ENCODE data around the gene CLASP1.

CLASP1 gene

GRCh38 chr2:121486191-121486790 is 163.0 kb downstream of the CLASP1 start:
- Histone ChIP-seq H3K27me3 (ENCODE audit: insufficient read depth, low read length, poor library complexity) (no peaks in the 10 kb centered on the region), H3K27ac (ENCODE audit: low read depth, low read length) (no peak overlapping the region)

GRCh38 chr2:121485039-121485438 is 164.2 kb downstream of the CLASP1 start:
- Histone ChIP-seq H4K8ac (ENCODE audit: low read depth, low read length) (no peak overlapping the region), H2BK15ac (replicated peaks; ENCODE audit: low read depth) (no peak overlapping the region), H3K4me2 (ENCODE audit: low read length) (no peak overlapping the region), H3K79me1 (ENCODE audit: low read length) (peaks cover 5% of the 10 kb centered on the region), H3K23ac (ENCODE audit: low read length) (no peak overlapping the region), H3K27ac (ENCODE audit: low read depth, low read length) (no peak overlapping the region), H3K36me3 (ENCODE audit: control insufficient read depth, insufficient read depth, low read length) (no peaks in the 10 kb centered on the region), H3K4ac (ENCODE audit: low read depth, low read length) (no peak overlapping the region), H3K18ac (ENCODE audit: low read length) (no peak overlapping the region), H3K79me2 (ENCODE audit: control insufficient read depth, insufficient read depth, low read length) (no peaks in the 10 kb centered on the region), H2AK5ac (ENCODE audit: low read length) (no peak overlapping the region), H3K56ac (ENCODE audit: low read length) (no peak overlapping the region), H3K9ac (ENCODE audit: low read length) (no peak overlapping the region), H3K4me3 (ENCODE audit: low read length) (no peak overlapping the region), H4K5ac (ENCODE audit: low read length) (no peak overlapping the region), H2BK5ac (ENCODE audit: low read length) (no peak overlapping the region), H2BK120ac (ENCODE audit: low read depth, low read length) (no peak overlapping the region), H3K27me3 (ENCODE audit: insufficient read depth, low read length, poor library complexity) (no peaks in the 10 kb centered on the region), H3K4me1 (ENCODE audit: control insufficient read depth, low read depth, low read length) (no peaks in the 10 kb centered on the region)
- peak; percentile 77 for DNase-seq

More at GRCh38 chr2:121486191-121486790, 163.0 kb downstream of the CLASP1 start:
- H3K36me3 ChIP-seq (ENCODE audit: control insufficient read depth, insufficient read depth, low read length) = no peaks in the 10 kb centered on the region
- H3K9ac ChIP-seq (ENCODE audit: low read length) = no peak overlapping the region
- H4K8ac ChIP-seq (ENCODE audit: low read depth, low read length) = no peak overlapping the region
- H2BK120ac ChIP-seq (ENCODE audit: low read depth, low read length) = no peak overlapping the region
- peaks cover 5% of the 10 kb centered on the region for H3K79me1 ChIP-seq (ENCODE audit: low read length)
- no peak for DNase-seq
- H2BK5ac ChIP-seq (ENCODE audit: low read length) = no peak overlapping the region
- H3K4ac ChIP-seq (ENCODE audit: low read depth, low read length) = no peak overlapping the region
- H4K5ac ChIP-seq (ENCODE audit: low read length) = no peak overlapping the region
- no peaks in the 10 kb centered on the region for H3K79me2 ChIP-seq (ENCODE audit: control insufficient read depth, insufficient read depth, low read length)
- H2AK5ac ChIP-seq (ENCODE audit: low read length) = no peak overlapping the region
- no peak overlapping the region for H3K23ac ChIP-seq (ENCODE audit: low read length)
- H3K4me3 ChIP-seq (ENCODE audit: low read length) = no peak overlapping the region
- no peak overlapping the region for H2BK15ac ChIP-seq (replicated peaks; ENCODE audit: low read depth)
- H3K56ac ChIP-seq (ENCODE audit: low read length) = no peak overlapping the region
- no peak overlapping the region for H3K4me2 ChIP-seq (ENCODE audit: low read length)
- H3K4me1 ChIP-seq (ENCODE audit: control insufficient read depth, low read depth, low read length) = no peaks in the 10 kb centered on the region
- H3K18ac ChIP-seq (ENCODE audit: low read length) = no peak overlapping the region

DNA sequence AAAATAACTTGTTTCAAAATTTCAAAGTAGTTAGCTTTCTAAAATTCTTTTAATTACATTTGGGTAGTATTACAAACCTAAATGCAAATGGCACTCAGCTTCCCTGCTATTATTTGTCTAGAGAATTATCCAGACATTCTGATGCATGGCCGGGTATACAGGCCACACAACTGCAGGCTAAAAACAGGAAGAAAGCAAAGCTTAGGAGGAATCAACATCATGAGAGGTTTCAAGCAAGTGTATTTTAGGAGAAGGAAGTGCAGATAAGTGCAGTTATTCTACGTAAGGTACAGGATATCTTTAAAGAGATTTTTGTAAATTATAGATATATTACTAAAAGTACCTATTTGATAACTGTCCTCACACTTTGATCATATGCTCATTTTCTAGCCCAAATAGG is 165.4 kb downstream of the CLASP1 start:
- no peak overlapping the region for H3K18ac ChIP-seq (ENCODE audit: low read length)
- no peaks in the 10 kb centered on the region for H3K36me3 ChIP-seq (ENCODE audit: control insufficient read depth, insufficient read depth, low read length)
- no peak overlapping the region for H3K4ac ChIP-seq (ENCODE audit: low read depth, low read length)
- peaks cover 2% of the 10 kb centered on the region for H3K4me1 ChIP-seq (ENCODE audit: control insufficient read depth, low read depth, low read length)
- DNase-seq = no peak
- no peak overlapping the region for H3K4me3 ChIP-seq (ENCODE audit: low read length)
- no peak overlapping the region for H3K27ac ChIP-seq (ENCODE audit: low read depth, low read length)
- H3K56ac ChIP-seq (ENCODE audit: low read length) = no peak overlapping the region
- no peaks in the 10 kb centered on the region for H3K79me2 ChIP-seq (ENCODE audit: control insufficient read depth, insufficient read depth, low read length)
- WGBS (ENCODE audit: extremely low coverage, insufficient coverage, low lambda C conversion rate) = no CpG with 5 or more reads among the region's 2 CpGs
- H4K8ac ChIP-seq (ENCODE audit: low read depth, low read length) = no peak overlapping the region
- H3K9ac ChIP-seq (ENCODE audit: low read length) = no peak overlapping the region
- H4K5ac ChIP-seq (ENCODE audit: low read length) = no peak overlapping the region
- H2BK5ac ChIP-seq (ENCODE audit: low read length) = no peak overlapping the region
- no peak overlapping the region for H3K23ac ChIP-seq (ENCODE audit: low read length)
- peaks cover 6% of the 10 kb centered on the region for H3K79me1 ChIP-seq (ENCODE audit: low read length)
- H3K27me3 ChIP-seq (ENCODE audit: insufficient read depth, low read length, poor library complexity) = no peaks in the 10 kb centered on the region
- no peak overlapping the region for H3K4me2 ChIP-seq (ENCODE audit: low read length)
- no peak overlapping the region for H2BK15ac ChIP-seq (replicated peaks; ENCODE audit: low read depth)
- H2BK120ac ChIP-seq (ENCODE audit: low read depth, low read length) = no peak overlapping the region
- H2AK5ac ChIP-seq (ENCODE audit: low read length) = no peak overlapping the region

GRCh38 chr2:121483021-121483420 is 166.2 kb downstream of the CLASP1 start:
- Histone ChIP-seq H2AK5ac (ENCODE audit: low read length) (no peak overlapping the region), H3K4me1 (ENCODE audit: control insufficient read depth, low read depth, low read length) (peaks cover 2% of the 10 kb centered on the region), H3K9ac (ENCODE audit: low read length) (no peak overlapping the region), H3K27ac (ENCODE audit: low read depth, low read length) (no peak overlapping the region), H2BK5ac (ENCODE audit: low read length) (no peak overlapping the region), H3K18ac (ENCODE audit: low read length) (no peak overlapping the region), H3K4me2 (ENCODE audit: low read length) (no peak overlapping the region), H3K79me2 (ENCODE audit: control insufficient read depth, insufficient read depth, low read length) (no peaks in the 10 kb centered on the region), H3K27me3 (ENCODE audit: insufficient read depth, low read length, poor library complexity) (no peaks in the 10 kb centered on the region), H3K23ac (ENCODE audit: low read length) (no peak overlapping the region), H3K79me1 (ENCODE audit: low read length) (peaks cover 6% of the 10 kb centered on the region), H3K56ac (ENCODE audit: low read length) (no peak overlapping the region), H3K4me3 (ENCODE audit: low read length) (no peak overlapping the region), H2BK120ac (ENCODE audit: low read depth, low read length) (no peak overlapping the region), H3K36me3 (ENCODE audit: control insufficient read depth, insufficient read depth, low read length) (no peaks in the 10 kb centered on the region), H3K4ac (ENCODE audit: low read depth, low read length) (no peak overlapping the region), H4K5ac (ENCODE audit: low read length) (no peak overlapping the region), H4K8ac (ENCODE audit: low read depth, low read length) (no peak overlapping the region), H2BK15ac (replicated peaks; ENCODE audit: low read depth) (no peak overlapping the region)
- no CpG with 5 or more reads among the region's 1 CpG for WGBS (ENCODE audit: extremely low coverage, insufficient coverage, low lambda C conversion rate)
- DNase-seq = no peak

GRCh38 chr2:121480826-121481225 is 168.4 kb downstream of the CLASP1 start:
- H3K27ac ChIP-seq (ENCODE audit: low read depth, low read length) = no peak overlapping the region
- no peak for DNase-seq

DNA sequence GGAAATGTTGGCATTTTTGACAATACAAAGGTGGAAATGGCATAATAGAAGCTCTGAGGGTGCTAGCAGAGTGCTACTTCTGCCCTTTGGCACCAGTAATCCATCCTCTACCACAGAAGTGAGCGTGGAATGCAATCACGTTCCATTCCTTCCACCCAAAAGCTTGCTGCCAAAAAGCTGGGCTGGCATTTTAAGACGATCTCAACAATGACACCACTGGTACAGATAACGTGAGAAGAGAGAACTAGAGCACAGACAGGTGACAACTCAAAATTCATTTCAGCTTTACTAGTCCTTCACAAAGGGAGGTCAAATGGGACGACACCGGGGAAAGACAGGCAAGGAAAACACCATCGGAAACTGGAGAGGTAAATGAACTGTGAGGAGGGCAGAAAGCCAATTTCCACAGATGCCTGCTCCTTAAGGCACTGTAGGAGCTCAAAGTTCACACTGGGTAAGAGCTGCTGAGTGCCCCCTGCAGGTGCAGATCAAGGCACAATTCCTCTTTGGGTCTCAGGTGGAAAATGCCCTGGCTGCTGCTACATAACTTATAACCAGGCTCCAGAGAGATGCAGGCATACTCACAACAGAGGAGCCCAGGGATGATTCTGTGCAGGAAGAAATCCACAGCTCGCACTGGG is 169.3 kb downstream of the CLASP1 start:
- Histone ChIP-seq H3K23ac (ENCODE audit: low read length) (no peak overlapping the region), H3K79me1 (ENCODE audit: low read length) (peaks cover 5% of the 10 kb centered on the region), H3K27ac (ENCODE audit: low read depth, low read length) (no peak overlapping the region), H3K9ac (ENCODE audit: low read length) (no peak overlapping the region), H2BK120ac (ENCODE audit: low read depth, low read length) (no peak overlapping the region), H4K8ac (ENCODE audit: low read depth, low read length) (no peak overlapping the region), H3K56ac (ENCODE audit: low read length) (peak overlapping the region; percentile 9), H2AK5ac (ENCODE audit: low read length) (no peak overlapping the region), H4K5ac (ENCODE audit: low read length) (no peak overlapping the region), H2BK5ac (ENCODE audit: low read length) (no peak overlapping the region), H3K4me2 (ENCODE audit: low read length) (no peak overlapping the region), H3K4me1 (ENCODE audit: control insufficient read depth, low read depth, low read length) (peaks cover 7% of the 10 kb centered on the region), H3K79me2 (ENCODE audit: control insufficient read depth, insufficient read depth, low read length) (peaks cover 2% of the 10 kb centered on the region), H3K27me3 (ENCODE audit: insufficient read depth, low read length, poor library complexity) (no peaks in the 10 kb centered on the region), H3K18ac (ENCODE audit: low read length) (no peak overlapping the region), H3K4ac (ENCODE audit: low read depth, low read length) (no peak overlapping the region), H3K36me3 (ENCODE audit: control insufficient read depth, insufficient read depth, low read length) (no peaks in the 10 kb centered on the region), H2BK15ac (replicated peaks; ENCODE audit: low read depth) (no peak overlapping the region), H3K4me3 (ENCODE audit: low read length) (no peak overlapping the region)
- WGBS (ENCODE audit: extremely low coverage, insufficient coverage, low lambda C conversion rate) = no CpG with 5 or more reads among the region's 8 CpGs
- DNase-seq = peak; percentile 82

More at GRCh38 chr2:121480826-121481225, 168.4 kb downstream of the CLASP1 start:
- no peaks in the 10 kb centered on the region for H3K36me3 ChIP-seq (ENCODE audit: control insufficient read depth, insufficient read depth, low read length)
- H3K4me2 ChIP-seq (ENCODE audit: low read length) = no peak overlapping the region
- no peak overlapping the region for H2BK5ac ChIP-seq (ENCODE audit: low read length)
- peaks cover 7% of the 10 kb centered on the region for H3K4me1 ChIP-seq (ENCODE audit: control insufficient read depth, low read depth, low read length)
- H3K79me2 ChIP-seq (ENCODE audit: control insufficient read depth, insufficient read depth, low read length) = peaks cover 2% of the 10 kb centered on the region
- H2AK5ac ChIP-seq (ENCODE audit: low read length) = no peak overlapping the region
- H3K9ac ChIP-seq (ENCODE audit: low read length) = no peak overlapping the region
- WGBS (ENCODE audit: extremely low coverage, insufficient coverage, low lambda C conversion rate) = no CpG with 5 or more reads among the region's 5 CpGs
- H3K56ac ChIP-seq (ENCODE audit: low read length) = no peak overlapping the region
- no peak overlapping the region for H4K8ac ChIP-seq (ENCODE audit: low read depth, low read length)
- no peak overlapping the region for H3K4ac ChIP-seq (ENCODE audit: low read depth, low read length)
- no peaks in the 10 kb centered on the region for H3K27me3 ChIP-seq (ENCODE audit: insufficient read depth, low read length, poor library complexity)
- no peak overlapping the region for H3K4me3 ChIP-seq (ENCODE audit: low read length)
- H3K23ac ChIP-seq (ENCODE audit: low read length) = no peak overlapping the region
- peaks cover 7% of the 10 kb centered on the region for H3K79me1 ChIP-seq (ENCODE audit: low read length)
- H3K18ac ChIP-seq (ENCODE audit: low read length) = no peak overlapping the region
- no peak overlapping the region for H2BK15ac ChIP-seq (replicated peaks; ENCODE audit: low read depth)
- H2BK120ac ChIP-seq (ENCODE audit: low read depth, low read length) = no peak overlapping the region
- no peak overlapping the region for H4K5ac ChIP-seq (ENCODE audit: low read length)

Measured in mesendoderm (in vitro differentiated cells).